GM23248 (cell line): ENCODE data around the gene KCNIP3.

Experiments used
- EZH2 ChIP-seq: fragments of 200-600 bp; sonication (generic); IDR thresholded peaks from 2 replicates; pipeline ENCODE4 v1.6.1; 2018; ENCODE audit warnings: antibody characterized with exemption, mild to moderate bottlenecking; ENCODE audit not compliant: insufficient read depth, poor library complexity, severe bottlenecking
- EZH2phosphoT487 ChIP-seq: fragments of 200-600 bp; sonication (generic); IDR thresholded peaks from 2 replicates; pipeline ENCODE4 v1.6.1; 2018; ENCODE audit warnings: antibody characterized with exemption, moderate library complexity, mild to moderate bottlenecking, low read depth; ENCODE audit not compliant: insufficient read depth

GRCh38 chr2:95275151-95275515 lies 22.0 kb upstream of the KCNIP3 start:
- no peak for TF ChIP-seq EZH2
- TF ChIP-seq EZH2phosphoT487, result no peak
